ENCODE data around the gene ABHD11. TPM values are rescaled to one million over a fixed set of nuclear protein-coding genes. Genes with fewer than 3 reads are reported as not detected.

Gene ABHD11
- total RNA-seq: 9.7 and 11.6 TPM in 2 replicates

GRCh38 chr7:73738612-73739386, at the start of gene ABHD11:
ABHD11 (minus strand) TSS chr7:73738802; CDS start chr7:73738770, 32 bp downstream.

GRCh38 chr7:73770002-73770859, 31.6 kb upstream of the ABHD11 start, which contains the start of gene CLDN3:
CLDN3 (minus strand) TSS chr7:73770270; CDS start chr7:73770049, 221 bp downstream.

GRCh38 chr7:73718905-73719805, 19.4 kb downstream of the ABHD11 start, which contains the start of gene STX1A:
STX1A (minus strand) TSS chr7:73719669; CDS start chr7:73719631, 38 bp downstream.

Other genes starting within 250 kb of the ABHD11 start
- 43.5 and 58.8 TPM in 2 replicates for gene BAZ1B, start 216.5 kb downstream of the ABHD11 start, total RNA-seq
- gene BCL7B, start 181.1 kb downstream of the ABHD11 start, total RNA-seq: 20.1 and 24.0 TPM in 2 replicates
- 77.0 and 84.0 TPM in 2 replicates for gene TBL2, start 160.2 kb downstream of the ABHD11 start, total RNA-seq
- not detected in 2 replicates for gene MLXIPL, start 114.3 kb downstream of the ABHD11 start, total RNA-seq
- 2.9 and 4.2 TPM in 2 replicates for gene VPS37D, start 71.0 kb downstream of the ABHD11 start, total RNA-seq
- 1.3 and 1.8 TPM in 2 replicates for gene DNAJC30, start 55.3 kb downstream of the ABHD11 start, total RNA-seq
- 59.0 and 76.0 TPM in 2 replicates for gene BUD23, start 55.2 kb downstream of the ABHD11 start, total RNA-seq
- gene STX1A, start 19.1 kb downstream of the ABHD11 start, total RNA-seq: 7.4 and 21.1 TPM in 2 replicates
- 0.30 and 0.32 TPM in 2 replicates for gene CLDN3, start 31.5 kb upstream of the ABHD11 start, total RNA-seq
- 0.46 TPM in 1 of 2 replicates, not detected in the other for gene CLDN4, start 92.2 kb upstream of the ABHD11 start, total RNA-seq
- 0.97 and 1.7 TPM in 2 replicates for gene METTL27, start 103.7 kb upstream of the ABHD11 start, total RNA-seq
- not detected in 2 replicates for gene TMEM270, start 122.4 kb upstream of the ABHD11 start, total RNA-seq

Data from epithelial cell of umbilical artery (primary cell).